ENCODE results near the gene DDX56. TPM values are rescaled to one million over a fixed set of nuclear protein-coding genes. Genes with fewer than 3 reads are reported as not detected.

Gene DDX56
- total and polyA plus RNA-seq, 2 donors from 2014 or later = 62.0 to 83.6 TPM

GRCh38 chr7:44538798-44539668, 34.7 kb downstream of the DDX56 start:
- H3K27ac ChIP-seq (ENCODE audit: low read depth in 2 of 2, low read length in 2 of 2) = no peak overlapping the region
- no peaks in the 10 kb centered on the region for H3K4me1 ChIP-seq (ENCODE audit: control insufficient read depth in 2 of 3, insufficient read depth in 2 of 3, low read depth in 1 of 3, low read length in 3 of 3)
- intact Hi-C loops (cut with DNase I) = no loop called here
- no peaks in the 10 kb centered on the region for H3K27me3 ChIP-seq (ENCODE audit: control insufficient read depth, insufficient read depth, low read length)
- no peak for DNase-seq
- no peaks in the 10 kb centered on the region for H3K9me3 ChIP-seq (ENCODE audit: control insufficient read depth in 2 of 3, insufficient read depth in 1 of 3, low read length in 3 of 3)
- no peak for TF ChIP-seq CTCF (IDR thresholded peaks at IDR 0.05; ENCODE audit: borderline replicate concordance, extremely low read depth, insufficient read depth)
- no peaks in the 10 kb centered on the region for H3K36me3 ChIP-seq (ENCODE audit: control insufficient read depth in 2 of 3, insufficient read depth in 3 of 3, low read length in 3 of 3)
- FAIRE-seq = no peak
- H3K4me3 ChIP-seq (ENCODE audit: low read length in 3 of 3) = no peak overlapping the region
- no peak overlapping the region for H3K9ac ChIP-seq (ENCODE audit: low read length in 3 of 3)

GRCh38 chr7:44538093-44538797, 35.5 kb downstream of the DDX56 start:
- H3K36me3 ChIP-seq (ENCODE audit: control insufficient read depth in 2 of 3, insufficient read depth in 3 of 3, low read length in 3 of 3) = no peaks in the 10 kb centered on the region
- intact Hi-C loops (cut with DNase I) = no loop called here
- H3K4me3 ChIP-seq (ENCODE audit: low read length in 3 of 3) = no peak overlapping the region
- no peak overlapping the region for H3K27ac ChIP-seq (ENCODE audit: low read depth in 2 of 2, low read length in 2 of 2)
- TF ChIP-seq CTCF (IDR thresholded peaks at IDR 0.05; ENCODE audit: borderline replicate concordance, extremely low read depth, insufficient read depth) = no peak
- H3K9me3 ChIP-seq (ENCODE audit: control insufficient read depth in 2 of 3, insufficient read depth in 1 of 3, low read length in 3 of 3) = no peaks in the 10 kb centered on the region
- no peak overlapping the region for H3K9ac ChIP-seq (ENCODE audit: low read length in 3 of 3)
- FAIRE-seq (no peak), DNase-seq (no peak)
- H3K4me1 ChIP-seq (ENCODE audit: control insufficient read depth in 2 of 3, insufficient read depth in 2 of 3, low read depth in 1 of 3, low read length in 3 of 3) = no peaks in the 10 kb centered on the region
- no peaks in the 10 kb centered on the region for H3K27me3 ChIP-seq (ENCODE audit: control insufficient read depth, insufficient read depth, low read length)

GRCh38 chr7:44537442-44537841, 36.3 kb downstream of the DDX56 start:
- Histone ChIP-seq H3K27ac (ENCODE audit: low read depth in 2 of 2, low read length in 2 of 2) (no peak overlapping the region), H3K36me3 (ENCODE audit: control insufficient read depth in 2 of 3, insufficient read depth in 3 of 3, low read length in 3 of 3) (no peaks in the 10 kb centered on the region), H3K9me3 (ENCODE audit: control insufficient read depth in 2 of 3, insufficient read depth in 1 of 3, low read length in 3 of 3) (no peaks in the 10 kb centered on the region), H3K9ac (ENCODE audit: low read length in 3 of 3) (no peak overlapping the region), H3K4me1 (ENCODE audit: control insufficient read depth in 2 of 3, insufficient read depth in 2 of 3, low read depth in 1 of 3, low read length in 3 of 3) (no peaks in the 10 kb centered on the region), H3K27me3 (ENCODE audit: control insufficient read depth, insufficient read depth, low read length) (no peaks in the 10 kb centered on the region), H3K4me3 (ENCODE audit: low read length in 3 of 3) (no peak overlapping the region)
- TF ChIP-seq CTCF (IDR thresholded peaks at IDR 0.05; ENCODE audit: borderline replicate concordance, extremely low read depth, insufficient read depth) = no peak
- FAIRE-seq (no peak), DNase-seq (no peak)
- intact Hi-C loops (cut with DNase I) = no loop called here

Data from kidney (tissue), 14 donors.